Stomach (tissue), 4 donors: ENCODE measurements around the gene SNX32.

ENCODE experiments used
- CTCF ChIP-seq, 7 experiments: fragments of 450-650 bp in 4 of 7; fragments of 200-600 bp in 3 of 7; sonication (generic) in 3 of 7; IDR thresholded peaks; one replicate each; pipeline ENCODE4 v1.5.1; 2016 to 2019; ENCODE audit warnings: antibody characterized with exemption in 7 of 7, control low read depth in 2 of 7, mild to moderate bottlenecking in 1 of 7
- EP300 ChIP-seq: sonication (generic); formaldehyde crosslinking; IDR thresholded peaks from one replicate; pipeline ENCODE4 v1.6.1; 2017; ENCODE audit warnings: antibody characterized with exemption
- POLR2A ChIP-seq, 4 donors: fragments of 450-650 bp; IDR thresholded peaks; one replicate each; pipeline ENCODE4 v1.6.1; 2016; ENCODE audit warnings: antibody characterized with exemption in 4 of 4, control low read depth in 2 of 4, mild to moderate bottlenecking in 1 of 4, moderate library complexity in 1 of 4

GRCh38 chr11:65855927-65856363 lies 22.2 kb downstream of the SNX32 start:
- TF ChIP-seq POLR2A (IDR thresholded peaks at IDR 0.05) (no peak), CTCF (IDR thresholded peaks at IDR 0.05) (no peak), EP300 (no peak)
